Stimulated activated CD4-positive, alpha-beta T cell treated with anti-CD3 and anti-CD28 coated beads, TNF-alpha, amount 100 ng/mL, for 1 hour (primary cell): ENCODE results near the gene NTSR2.
A peak's percentile ranks its signal among the peaks of the same experiment; 100 is the strongest.

Source experiments
- DNase-seq, 3 donors: peaks; one replicate each; pipeline ENCODE4 v3.0.0-alpha.2; 2020; ENCODE audit warnings: low read depth in 3 of 3, low spot score in 1 of 3

The NTSR2 gene

GRCh38 chr2:11699686-11700670 is 30.0 kb upstream of the NTSR2 start:
- no peak for DNase-seq

- no peak for DNase-seq
Measured at GRCh38 chr2:11698009-11698922, 28.3 kb upstream of the NTSR2 start.

- DNase-seq: no peak
Measured at GRCh38 chr2:11697103-11697871, 27.3 kb upstream of the NTSR2 start.

- no peak for DNase-seq
Measured at GRCh38 chr2:11696736-11697102, 26.7 kb upstream of the NTSR2 start.

GRCh38 chr2:11695576-11695975 is 25.6 kb upstream of the NTSR2 start:
- DNase-seq: no peak

GRCh38 chr2:11692966-11693521 is 23.0 kb upstream of the NTSR2 start:
- peak; percentile 13 to 29 (median 23) for DNase-seq

- DNase-seq: no peak
Measured at GRCh38 chr2:11691076-11691660, 21.2 kb upstream of the NTSR2 start.

GRCh38 chr2:11688222-11689069 is 18.5 kb upstream of the NTSR2 start:
- peak; percentile 40 to 66 (median 60) for DNase-seq

GRCh38 chr2:11687736-11688135 is 17.7 kb upstream of the NTSR2 start:
- no peak for DNase-seq

- no peak for DNase-seq
Measured at GRCh38 chr2:11685906-11686470, 16.0 kb upstream of the NTSR2 start.

- no peak for DNase-seq
Measured at GRCh38 chr2:11684894-11685460, 15.0 kb upstream of the NTSR2 start.

GRCh38 chr2:11683966-11684365 is 14.0 kb upstream of the NTSR2 start:
- DNase-seq: no peak

- DNase-seq: no peak
Measured at GRCh38 chr2:11683476-11683875, 13.5 kb upstream of the NTSR2 start.

- no peak for DNase-seq
Measured at GRCh38 chr2:11682590-11682915, 12.6 kb upstream of the NTSR2 start.

- DNase-seq: peak in 1 of 3 donors; percentile 48
Measured at GRCh38 chr2:11681722-11682589, 12.0 kb upstream of the NTSR2 start.

- DNase-seq: no peak
Measured at GRCh38 chr2:11680901-11681721, 11.1 kb upstream of the NTSR2 start.
